Body of pancreas (tissue), 4 donors: ENCODE results near the gene CAMK4. TPM values are rescaled to one million over a fixed set of nuclear protein-coding genes. Genes with fewer than 3 reads are reported as not detected.
"Not testable (repeated sequence)": the region's sequence is repeated elsewhere in the genome, so short reads cannot be mapped to it uniquely, and the experiment has no call there.

ENCODE experiments used
- ATAC-seq: fragments of 150-250 bp; one replicate; pipeline ENCODE4 v1.9.1; 2016
- DNase-seq, 4 donors: peaks; one replicate each; pipeline ENCODE4 v3.0.0-alpha.2; 2019
- H3K27ac ChIP-seq, 4 donors: fragments of 200-600 bp; sonication (generic); 1 replicate in 3 of 4; 2 replicates in 1 of 4; pipeline versions ENCODE4 v1.5.1 to v1.6.1; 2016 to 2019; ENCODE audit warnings: mild to moderate bottlenecking in 1 of 4, mixed read lengths in 1 of 4, moderate library complexity in 1 of 4
- H3K27me3 ChIP-seq, 2 donors: fragments of 200-600 bp; sonication (generic); one replicate each; pipeline ENCODE4 v1.6.0; 2016; ENCODE audit warnings: mild to moderate bottlenecking in 1 of 2
- H3K36me3 ChIP-seq, 2 donors: fragments of 200-600 bp; sonication (generic); replicated peaks in 1 of 2; 2 replicates each; pipeline ENCODE4 v1.5.1; 2016; ENCODE audit warnings: low read depth in 2 of 2; ENCODE audit not compliant: insufficient read depth in 1 of 2
- H3K4me1 ChIP-seq: fragments of 200-600 bp; sonication (generic); one replicate; pipeline ENCODE4 v1.6.0; 2016
- H3K4me3 ChIP-seq, 2 donors: fragments of 200-600 bp; sonication (generic); 1 replicate in 1 of 2; 2 replicates in 1 of 2; pipeline ENCODE4 v1.5.1; 2016 to 2019
- H3K9me3 ChIP-seq, 3 donors: fragments of 200-600 bp; sonication (generic); 1 replicate in 2 of 3; 2 replicates in 1 of 3; pipeline ENCODE4 v1.5.1; 2016
- POLR2A ChIP-seq, 3 donors: fragments of 450-650 bp; IDR thresholded peaks; one replicate each; pipeline ENCODE4 v1.6.1; 2016; ENCODE audit warnings: antibody characterized with exemption in 3 of 3, mild to moderate bottlenecking in 2 of 3
- WGBS, 2 donors: methylation state at CpG; one replicate each; pipeline ENCODE4 v1.1.5; 2017; 5-methylcytosine and 5-hydroxymethylcytosine counted together
- intact Hi-C: fragments of 100-400 bp; cut with DNase I; formaldehyde crosslinking; loops from one replicate; pipeline ENCODE4 v1.15.1; 2023
- total RNA-seq, 2 donors: library from RNA; depleted of rRNA; stranded (reverse); fragments of >200 nt; gene quantifications; one replicate each; pipeline ENCODE4 v1.1.0, GENCODE V29; 2016
- TF ChIP-seq, protein P1 (sequence below), 7 experiments: fragments of 450-650 bp in 4 of 7; fragments of 200-600 bp in 3 of 7; sonication (generic) in 3 of 7; IDR thresholded peaks; one replicate each; pipeline ENCODE4 v1.5.1; 2016 to 2019; ENCODE audit warnings: antibody characterized with exemption in 7 of 7

CAMK4 gene
- total RNA-seq, 2 donors from 2014 or later, result 0.78 TPM; not detected in 1

DNA sequence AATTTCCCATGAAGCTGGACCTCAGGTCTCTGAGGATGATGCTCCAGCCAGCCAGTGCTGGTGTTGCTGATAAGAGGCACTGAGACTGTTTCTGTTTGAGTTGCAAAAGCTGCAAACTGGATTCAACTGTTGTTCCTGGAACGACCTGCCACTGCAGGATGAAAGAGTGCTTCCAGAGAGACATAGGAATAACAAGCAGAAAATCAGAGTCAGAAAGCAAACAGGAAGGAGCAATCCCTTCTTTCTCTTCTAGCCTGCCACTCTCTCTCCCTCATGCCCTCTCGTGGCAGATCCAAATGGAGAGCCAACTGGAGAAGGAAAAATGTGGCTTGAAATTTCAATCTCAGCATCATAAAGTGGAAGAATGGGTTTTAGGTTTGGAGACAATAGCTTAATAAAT is 177.7 kb downstream of the CAMK4 start:
- H3K36me3 ChIP-seq, result no peaks in the 10 kb centered on the region
- H3K9me3 ChIP-seq, result no peaks in the 10 kb centered on the region
- H3K4me1 ChIP-seq, result peaks cover 12% of the 10 kb centered on the region
- no peak for ATAC-seq
- WGBS, 2 donors, result 57% methylated on average over 2 of the region's 2 CpGs
- TF ChIP-seq, protein P1, sequence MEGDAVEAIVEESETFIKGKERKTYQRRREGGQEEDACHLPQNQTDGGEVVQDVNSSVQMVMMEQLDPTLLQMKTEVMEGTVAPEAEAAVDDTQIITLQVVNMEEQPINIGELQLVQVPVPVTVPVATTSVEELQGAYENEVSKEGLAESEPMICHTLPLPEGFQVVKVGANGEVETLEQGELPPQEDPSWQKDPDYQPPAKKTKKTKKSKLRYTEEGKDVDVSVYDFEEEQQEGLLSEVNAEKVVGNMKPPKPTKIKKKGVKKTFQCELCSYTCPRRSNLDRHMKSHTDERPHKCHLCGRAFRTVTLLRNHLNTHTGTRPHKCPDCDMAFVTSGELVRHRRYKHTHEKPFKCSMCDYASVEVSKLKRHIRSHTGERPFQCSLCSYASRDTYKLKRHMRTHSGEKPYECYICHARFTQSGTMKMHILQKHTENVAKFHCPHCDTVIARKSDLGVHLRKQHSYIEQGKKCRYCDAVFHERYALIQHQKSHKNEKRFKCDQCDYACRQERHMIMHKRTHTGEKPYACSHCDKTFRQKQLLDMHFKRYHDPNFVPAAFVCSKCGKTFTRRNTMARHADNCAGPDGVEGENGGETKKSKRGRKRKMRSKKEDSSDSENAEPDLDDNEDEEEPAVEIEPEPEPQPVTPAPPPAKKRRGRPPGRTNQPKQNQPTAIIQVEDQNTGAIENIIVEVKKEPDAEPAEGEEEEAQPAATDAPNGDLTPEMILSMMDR (IDR thresholded peaks at IDR 0.05), result no peak
- no peaks in the 10 kb centered on the region for H3K27me3 ChIP-seq
- no peak overlapping the region for H3K4me3 ChIP-seq
- no peak overlapping the region for H3K27ac ChIP-seq
- intact Hi-C loops, result no loop called here
- DNase-seq, result no peak

DNA sequence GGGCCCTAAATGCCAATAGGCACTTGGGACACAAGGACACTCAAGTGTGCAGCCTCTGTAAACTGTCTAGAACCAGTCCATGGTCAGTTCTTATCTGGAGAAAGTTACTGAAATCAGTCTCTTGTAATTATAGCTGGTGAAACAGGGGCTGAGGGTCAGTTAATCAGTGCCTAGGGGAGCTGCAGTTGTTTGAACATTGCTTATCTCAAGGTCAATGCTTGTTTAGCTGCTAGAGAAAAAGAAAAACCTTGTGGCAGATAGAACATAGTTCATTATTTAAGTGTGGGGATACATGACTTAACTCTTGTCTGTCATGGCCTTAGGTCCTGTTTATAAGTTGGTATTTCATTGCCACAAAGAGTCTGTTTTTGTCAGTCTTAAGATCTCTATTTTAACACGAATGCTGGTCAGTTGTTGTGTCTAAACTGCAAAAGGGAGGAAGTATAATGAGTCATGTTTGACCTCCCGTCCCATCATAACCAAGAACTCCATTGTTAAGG is 180.1 kb downstream of the CAMK4 start:
- H3K27ac ChIP-seq, result no peak overlapping the region
- TF ChIP-seq, protein P1 (IDR thresholded peaks at IDR 0.05), result no peak
- no peak for TF ChIP-seq POLR2A (IDR thresholded peaks at IDR 0.05)

DNA sequence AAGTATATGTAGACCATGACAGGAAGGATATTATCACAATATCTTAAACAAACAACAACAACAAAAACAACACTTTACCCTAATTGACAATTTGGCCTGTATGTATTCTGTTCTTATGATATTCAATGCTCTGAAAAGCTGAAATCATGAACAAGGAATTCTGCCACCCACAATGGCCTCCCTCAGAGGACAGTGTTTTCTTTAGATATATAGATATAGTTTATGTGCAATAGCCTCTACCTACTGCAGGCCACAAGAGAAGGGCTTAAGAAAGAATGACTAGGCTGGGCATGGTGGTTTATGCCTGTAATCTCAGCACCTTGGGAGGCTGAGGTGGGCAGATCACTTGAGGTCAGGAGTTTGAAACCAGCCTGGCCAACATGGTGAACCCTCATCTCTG is 183.4 kb downstream of the CAMK4 start:
- Histone ChIP-seq H3K36me3 (no peaks in the 10 kb centered on the region), H3K9me3 (no peaks in the 10 kb centered on the region), H3K27ac (no peak overlapping the region), H3K4me1 (peaks cover 12% of the 10 kb centered on the region), H3K4me3 (no peak overlapping the region), H3K27me3 (no peaks in the 10 kb centered on the region)
- intact Hi-C loops, result no loop called here
- ATAC-seq (no peak), DNase-seq (no peak)
- TF ChIP-seq, protein P1 (IDR thresholded peaks at IDR 0.05), result no peak
- TF ChIP-seq POLR2A (IDR thresholded peaks at IDR 0.05), result no peak

More for the DNA sequence above, 180.1 kb downstream of the CAMK4 start:
- ATAC-seq (peak; percentile 78), DNase-seq (peak in 2 of 4 donors; percentile 10 to 14)
- H3K4me1 ChIP-seq, result peaks cover 12% of the 10 kb centered on the region
- H3K4me3 ChIP-seq, result no peak overlapping the region
- intact Hi-C loops, result no loop called here
- H3K36me3 ChIP-seq, result no peaks in the 10 kb centered on the region
- no peaks in the 10 kb centered on the region for H3K9me3 ChIP-seq
- 49 to 56% methylated on average over 2 of the region's 2 CpGs for WGBS, 2 donors
- no peaks in the 10 kb centered on the region for H3K27me3 ChIP-seq

DNA sequence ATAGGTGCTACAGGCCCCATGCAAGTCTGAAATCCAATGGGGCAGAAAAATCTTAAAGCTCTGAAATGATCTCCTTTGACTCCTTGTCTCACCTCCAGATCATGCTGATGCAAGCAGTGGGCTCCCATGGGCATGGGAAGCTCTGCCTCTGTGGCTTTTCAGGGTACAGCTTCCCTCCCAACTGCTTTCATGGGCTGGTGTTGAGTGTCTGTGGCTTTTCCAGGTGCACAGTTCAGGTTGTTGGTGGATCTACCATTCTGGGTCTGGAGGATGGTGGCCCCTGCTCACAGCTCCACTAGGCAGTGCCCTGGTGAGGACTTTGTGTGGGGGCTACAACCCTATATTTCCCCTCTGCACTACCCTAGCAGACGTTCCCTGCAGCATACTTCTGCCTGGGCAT is 184.6 kb downstream of the CAMK4 start:
- 67 to 85% methylated on average over 1 of the region's 1 CpG for WGBS, 2 donors
- DNase-seq, result no peak
- no peaks in the 10 kb centered on the region for H3K9me3 ChIP-seq
- no peaks in the 10 kb centered on the region for H3K36me3 ChIP-seq
- no peak for ATAC-seq
- intact Hi-C loops, result no loop called here
- no peaks in the 10 kb centered on the region for H3K27me3 ChIP-seq
- no peak overlapping the region for H3K4me3 ChIP-seq
- TF ChIP-seq POLR2A (IDR thresholded peaks at IDR 0.05), result no peak
- TF ChIP-seq, protein P1 (IDR thresholded peaks at IDR 0.05), result no peak
- H3K27ac ChIP-seq, result no peak overlapping the region
- H3K4me1 ChIP-seq, result peaks cover 8% of the 10 kb centered on the region

- intact Hi-C loops, H3K27me3 ChIP-seq, H3K36me3 ChIP-seq, ATAC-seq, H3K27ac ChIP-seq, H3K9me3 ChIP-seq, DNase-seq, H3K4me1 ChIP-seq, H3K4me3 ChIP-seq: not testable (repeated sequence)
These were observed 185.1 kb downstream of the CAMK4 start for GRCh38 chr5:111409266-111409665.

DNA sequence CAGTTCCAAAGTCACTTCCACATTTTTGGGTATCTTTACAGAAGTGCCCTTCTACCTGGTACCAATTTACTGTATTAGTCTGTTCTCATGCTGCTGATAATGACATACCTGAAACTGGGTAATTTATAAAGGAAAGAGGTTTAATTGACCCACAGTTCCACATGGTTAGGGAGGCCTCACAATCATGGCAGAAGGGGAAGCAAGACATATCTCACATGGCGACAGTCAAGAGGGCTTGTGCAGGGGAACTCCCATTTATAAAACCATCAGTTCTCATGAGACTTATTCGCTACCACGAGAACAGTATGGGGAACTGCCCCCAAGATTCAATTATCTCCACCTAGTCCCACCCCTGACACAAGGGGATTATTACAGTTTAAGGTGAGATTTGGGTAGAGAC is 185.9 kb downstream of the CAMK4 start:
- H3K27me3 ChIP-seq, H3K4me3 ChIP-seq, H3K9me3 ChIP-seq, DNase-seq, intact Hi-C loops, H3K4me1 ChIP-seq, ATAC-seq, H3K27ac ChIP-seq, H3K36me3 ChIP-seq: not testable (repeated sequence)
- WGBS, 2 donors, result 91 to 95% methylated on average over 3 of the region's 3 CpGs
